ENCODE measurements around the gene NOVA1.

NOVA1 gene

GRCh38 chr14:26589925-26590324, 7.9 kb downstream of the NOVA1 start:
- no peak for DNase-seq (ENCODE audit: low spot score)

DNA sequence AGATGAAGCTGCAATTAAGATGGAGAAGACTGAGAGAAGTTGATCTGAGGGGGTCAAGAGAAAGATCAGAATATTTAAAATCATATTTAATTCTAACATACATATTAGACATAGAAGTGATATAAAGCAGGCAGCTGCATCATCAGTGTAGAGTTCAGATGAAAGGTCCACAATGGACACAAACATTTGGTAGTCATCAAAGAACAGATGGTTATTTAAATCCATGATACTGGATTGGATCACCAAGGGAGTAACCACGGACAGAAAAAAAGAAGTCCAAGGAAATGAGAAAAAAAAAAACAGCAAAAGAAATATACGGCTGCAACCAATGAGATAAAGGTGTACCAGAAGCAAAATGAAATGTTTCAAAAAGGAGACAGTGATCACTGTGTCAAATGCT, 20.1 kb downstream of the NOVA1 start:
- DNase-seq (ENCODE audit: low spot score): no peak

DNA sequence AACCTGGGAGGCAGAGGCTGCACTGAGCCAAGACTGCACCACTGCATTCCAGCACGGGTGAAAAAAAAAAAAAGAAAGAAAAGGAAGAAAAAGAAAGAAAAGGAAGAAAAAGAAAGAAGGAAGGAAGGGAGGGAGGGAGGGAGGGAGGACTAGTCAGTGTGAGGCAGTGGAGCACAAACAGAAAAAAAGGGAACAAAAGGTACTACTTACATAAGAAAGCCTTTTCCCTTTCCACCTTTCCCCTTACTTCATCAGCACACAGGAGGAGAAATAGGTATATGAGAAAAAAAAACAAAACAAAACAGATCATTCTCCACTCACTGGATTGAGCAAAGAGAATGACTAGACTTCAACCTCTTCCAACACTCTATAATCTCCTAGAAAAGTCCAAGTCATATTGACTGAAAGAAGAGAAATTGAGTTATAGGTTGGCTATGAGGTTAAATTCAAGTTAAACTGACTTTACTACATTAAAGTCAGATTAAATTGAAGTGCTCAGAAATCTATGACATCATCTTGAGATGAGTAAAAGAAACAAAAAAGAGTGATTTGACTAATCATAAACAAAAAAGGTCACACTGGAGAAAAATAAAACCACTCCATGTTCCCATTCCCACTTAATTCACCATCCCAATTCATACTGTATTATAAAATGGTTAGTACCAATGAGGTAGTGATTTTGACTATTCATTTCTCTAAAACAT, 43.6 kb downstream of the NOVA1 start:
- no peak for DNase-seq (ENCODE audit: low spot score)

DNA sequence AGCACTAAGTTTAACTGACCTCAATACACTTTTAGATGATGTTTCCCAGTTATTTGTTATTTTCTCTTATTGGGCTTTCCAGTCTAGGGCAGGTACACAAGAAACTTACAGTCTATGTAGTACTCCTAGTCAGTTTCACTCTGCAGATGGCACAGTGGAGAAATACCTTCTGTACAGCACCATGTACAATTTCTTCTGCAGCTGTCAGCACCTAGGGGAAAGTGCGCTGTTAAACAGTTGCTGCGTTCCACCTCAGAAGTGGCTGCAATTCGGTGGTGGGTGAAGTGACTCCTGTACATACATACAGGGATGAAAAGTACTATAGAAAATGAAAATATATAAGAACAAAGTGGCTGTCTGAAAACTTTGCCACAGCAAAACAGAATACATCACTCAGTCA, 48.3 kb downstream of the NOVA1 start:
- no peak for DNase-seq (ENCODE audit: low spot score)

GRCh38 chr14:26548406-26548805, 49.4 kb downstream of the NOVA1 start:
- no peak for DNase-seq (ENCODE audit: low spot score)

DNA sequence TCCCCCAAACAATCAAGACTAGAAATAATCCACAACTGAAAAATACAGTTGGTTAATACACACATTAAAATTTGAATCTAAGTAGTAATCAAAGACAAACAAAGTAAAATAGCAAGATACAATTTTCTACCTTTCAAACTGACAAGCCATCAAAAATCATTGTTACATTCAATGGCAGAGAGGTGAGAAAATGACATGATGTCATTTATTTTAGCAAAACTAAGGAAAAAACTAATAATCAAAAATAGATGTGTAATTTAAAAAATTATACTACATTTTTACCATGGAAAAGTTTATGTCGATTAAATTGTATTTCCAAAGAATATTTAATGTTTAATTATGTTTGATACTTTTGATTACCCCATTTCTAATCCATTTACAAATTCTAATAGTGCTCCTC, 59.7 kb downstream of the NOVA1 start:
- DNase-seq (ENCODE audit: low spot score): no peak

GRCh38 chr14:26531894-26532293, 65.9 kb downstream of the NOVA1 start:
- DNase-seq (ENCODE audit: low spot score): peak; percentile 16

DNA sequence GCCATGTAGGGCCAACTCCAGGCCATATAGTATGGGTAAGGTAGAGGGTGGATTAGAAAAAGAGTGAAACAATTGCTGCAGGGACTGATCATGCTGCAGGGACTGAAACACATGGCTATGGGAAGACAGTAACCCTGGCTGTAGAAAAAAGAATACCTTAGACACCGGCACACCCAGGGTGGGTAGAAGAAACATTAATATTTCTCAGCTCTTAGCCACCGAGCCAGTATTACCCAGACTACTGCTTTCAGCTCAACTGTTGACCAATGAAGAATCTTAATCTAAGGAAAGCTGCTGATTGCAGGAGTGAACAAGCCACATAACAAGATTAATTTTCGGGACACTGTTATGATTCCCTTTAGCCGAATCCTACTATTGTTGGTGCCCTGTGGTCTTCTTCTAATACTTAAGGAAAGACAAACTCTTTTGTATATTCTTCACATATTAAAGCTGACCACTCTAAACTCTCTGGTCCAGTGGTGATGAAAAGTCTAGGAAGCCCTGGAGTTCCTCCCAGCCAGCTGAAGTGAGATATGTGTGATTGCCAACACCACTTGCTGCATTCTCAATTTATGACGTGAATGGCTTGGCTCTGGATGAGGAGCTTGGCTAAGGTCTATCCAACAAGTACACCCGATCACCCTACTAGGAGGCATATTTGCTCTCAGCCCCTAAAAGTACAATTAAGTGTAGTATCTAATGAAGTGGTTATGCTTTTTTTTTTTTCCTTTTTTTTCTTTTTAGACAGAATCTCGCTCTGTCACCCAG, 69.2 kb downstream of the NOVA1 start:
- peak; percentile 47 for DNase-seq (ENCODE audit: low spot score)

DNA sequence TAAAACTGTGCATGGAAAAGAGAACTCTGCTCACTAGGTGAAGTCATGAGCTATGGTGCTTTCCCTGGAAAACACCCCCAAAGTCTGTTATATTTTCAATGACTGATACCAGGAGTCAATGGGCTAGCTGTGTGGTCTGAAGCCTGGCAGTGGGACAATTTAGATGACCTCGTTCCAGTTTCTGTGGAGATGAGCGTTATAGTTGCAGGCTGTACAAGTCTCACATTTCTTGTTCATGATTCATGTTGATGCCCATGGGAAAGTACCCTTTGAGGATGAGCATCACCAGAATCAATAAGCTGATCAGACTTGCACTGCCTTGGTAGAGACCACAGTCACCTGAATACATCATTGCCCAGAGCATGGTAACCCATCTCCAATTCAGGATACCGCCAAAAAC, 70.7 kb downstream of the NOVA1 start:
- no peak for DNase-seq (ENCODE audit: low spot score)

GRCh38 chr14:26526137-26526536, 71.7 kb downstream of the NOVA1 start:
- peak; percentile 22 for DNase-seq (ENCODE audit: low spot score)

DNA sequence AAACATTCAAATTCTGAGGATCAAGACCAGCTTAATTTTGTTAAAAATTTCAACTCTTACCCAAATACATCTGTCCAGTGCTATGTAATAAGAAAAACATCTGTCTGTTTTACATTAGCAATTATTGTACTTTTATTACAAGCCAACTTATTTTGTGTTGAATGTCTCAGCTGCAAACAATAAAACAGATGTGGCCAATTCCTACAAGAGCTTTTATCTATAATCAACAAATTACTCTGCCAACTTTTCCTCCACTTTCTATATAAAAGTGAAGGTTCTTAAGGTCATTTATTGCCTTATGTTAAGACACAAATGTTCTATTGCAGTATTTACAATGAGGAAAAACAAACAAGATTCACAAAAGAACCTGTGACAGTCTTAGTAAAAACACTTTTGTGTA, 72.7 kb downstream of the NOVA1 start:
- DNase-seq (ENCODE audit: low spot score): no peak

DNA sequence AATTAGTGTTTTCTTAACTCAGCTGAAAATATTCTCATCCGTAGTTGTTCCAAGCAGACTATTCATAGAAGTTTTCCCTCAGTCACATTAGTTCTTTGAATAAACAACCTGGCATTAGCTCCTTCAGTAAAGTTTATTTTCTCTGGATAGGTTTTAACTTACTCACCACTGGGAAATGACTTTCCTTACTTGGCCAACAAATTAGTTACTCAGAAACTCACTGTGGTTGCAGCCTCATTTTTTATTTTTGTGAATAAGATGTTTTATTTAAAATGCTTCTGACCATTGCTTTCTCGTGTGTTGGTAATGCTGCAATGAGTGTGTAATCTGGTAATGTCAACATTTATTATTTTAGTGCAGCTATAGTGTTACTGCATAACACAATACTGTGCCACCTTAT, 74.9 kb downstream of the NOVA1 start:
- peak; percentile 31 for DNase-seq (ENCODE audit: low spot score)

- DNase-seq (ENCODE audit: low spot score): no peak
These were observed 80.1 kb downstream of the NOVA1 start for GRCh38 chr14:26517771-26518170.

- DNase-seq (ENCODE audit: low spot score): no peak
These were observed 97.8 kb downstream of the NOVA1 start for GRCh38 chr14:26500028-26500427.

GRCh38 chr14:26499546-26499945, 98.3 kb downstream of the NOVA1 start:
- DNase-seq (ENCODE audit: low spot score): no peak

DNA sequence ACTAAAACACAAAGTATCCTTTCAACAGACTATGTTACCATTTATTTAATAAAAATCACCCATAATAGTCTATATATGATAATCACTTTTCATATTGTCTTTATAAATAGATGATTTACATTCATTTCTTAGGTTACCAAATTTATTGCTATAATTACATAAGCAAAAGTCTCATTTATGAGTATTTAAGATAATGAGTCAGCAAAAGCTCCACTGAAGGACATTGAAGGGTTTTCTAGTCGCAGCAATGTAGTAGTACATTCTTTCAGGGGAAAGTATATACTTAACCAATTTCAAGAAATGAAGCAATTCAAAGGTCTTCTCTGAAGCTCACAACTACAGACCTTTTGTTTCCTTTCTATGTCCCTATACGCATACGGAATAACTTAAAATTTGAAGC, 110.9 kb downstream of the NOVA1 start:
- DNase-seq (ENCODE audit: low spot score): no peak

DNA sequence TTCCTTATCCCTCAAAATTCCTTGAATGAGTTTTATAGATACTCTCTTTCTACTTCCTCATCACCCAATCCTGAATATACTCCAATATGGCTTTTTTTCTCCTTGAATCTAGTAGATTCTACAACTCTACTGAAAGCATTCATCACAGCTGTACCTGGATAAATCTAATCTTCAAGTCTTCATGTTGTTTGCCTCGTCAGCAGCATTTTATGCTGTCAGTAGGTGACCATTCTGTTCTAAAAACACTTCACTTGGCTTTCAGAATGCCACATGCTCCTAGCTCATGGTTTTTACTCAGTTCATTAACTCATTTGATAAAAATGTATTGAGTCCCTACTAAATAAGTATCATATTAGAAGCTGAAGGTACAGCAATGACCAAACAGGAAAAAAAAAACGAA, 113.3 kb downstream of the NOVA1 start:
- no peak for DNase-seq (ENCODE audit: low spot score)

GRCh38 chr14:26478967-26479366, 118.9 kb downstream of the NOVA1 start:
- no peak for DNase-seq (ENCODE audit: low spot score)

DNA sequence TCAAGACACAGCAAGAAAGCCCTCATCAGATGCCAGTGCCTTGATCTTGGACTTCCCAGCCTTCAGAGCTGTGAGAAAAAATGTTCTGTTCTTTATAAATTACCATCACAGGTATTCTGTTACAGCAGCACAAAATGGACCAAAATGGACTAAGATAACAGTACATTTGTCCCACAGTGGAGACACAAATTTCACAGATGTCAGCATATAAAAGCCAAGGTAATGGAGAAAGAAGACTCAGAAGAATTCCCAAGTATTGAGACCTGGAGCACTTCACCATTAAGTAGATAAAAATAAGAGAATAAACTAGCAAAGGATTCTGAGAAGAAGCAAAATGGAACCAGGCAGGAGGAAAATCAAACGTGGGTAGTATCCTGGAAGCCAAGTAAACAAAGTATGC, 131.0 kb downstream of the NOVA1 start:
- no peak for DNase-seq (ENCODE audit: low spot score)

- DNase-seq (ENCODE audit: low spot score): no peak
These were observed 134.7 kb downstream of the NOVA1 start for GRCh38 chr14:26463136-26463535.

- DNase-seq (ENCODE audit: low spot score): no peak
These were observed 143.7 kb downstream of the NOVA1 start for GRCh38 chr14:26454105-26454504.

DNA sequence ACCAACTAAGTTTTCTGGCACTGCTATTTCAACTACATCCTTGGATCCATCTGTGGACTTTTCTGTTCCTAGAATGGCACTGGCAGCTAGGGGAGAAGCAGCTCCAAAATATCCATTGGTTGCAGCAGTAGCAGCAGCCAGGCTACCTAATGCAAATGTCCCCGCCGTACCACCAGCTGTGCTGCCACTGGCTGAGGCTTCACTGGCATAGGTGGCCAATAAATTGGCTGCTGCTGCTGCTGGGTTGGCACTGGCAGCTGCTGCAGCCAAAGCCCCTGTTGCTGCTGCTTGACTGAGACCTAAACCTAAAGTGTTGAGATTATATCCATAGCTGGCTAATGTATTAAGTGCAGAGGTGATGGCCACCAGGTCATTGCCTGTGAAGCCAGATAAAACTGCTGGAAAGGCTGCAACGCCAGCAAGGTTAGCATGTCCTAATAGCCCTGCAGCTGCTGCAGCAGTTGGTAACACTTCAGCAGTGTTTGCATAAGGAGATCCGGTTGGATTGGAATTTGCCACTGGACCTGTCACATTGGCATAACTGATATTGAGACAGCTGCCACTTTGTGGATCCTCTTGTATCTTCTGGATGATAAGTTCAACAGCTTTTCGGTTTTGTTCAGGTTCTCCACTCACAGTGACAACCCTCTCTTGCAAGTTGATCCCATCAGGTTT, 149.5 kb downstream of the NOVA1 start:
- no peak for DNase-seq (ENCODE audit: low spot score)

DNA sequence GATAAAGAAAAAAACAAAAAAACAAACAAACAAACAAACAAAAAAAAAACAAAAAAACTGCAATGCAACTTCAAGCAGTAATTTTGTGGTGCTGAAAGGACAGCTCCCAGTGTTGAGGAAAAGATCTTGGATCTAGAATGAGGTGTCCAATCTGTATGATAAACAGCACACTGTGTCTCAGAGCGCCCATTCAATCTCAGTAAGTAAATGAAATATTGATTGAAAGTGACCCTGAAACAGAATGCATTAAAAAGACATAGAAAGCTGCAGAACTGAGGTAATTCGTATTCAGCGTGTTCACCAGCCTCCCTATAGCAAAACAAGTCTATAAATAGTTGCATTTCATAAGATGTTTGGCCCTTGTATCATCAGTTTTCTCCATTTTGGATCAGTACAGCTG, 153.0 kb downstream of the NOVA1 start:
- DNase-seq (ENCODE audit: low spot score): no peak

Data from AG20443 (cell line).